GM23338 (cell line): ENCODE measurements around the gene RPL13. TPM values are rescaled to one million over a fixed set of nuclear protein-coding genes. Genes with fewer than 3 reads are reported as not detected.

Experiments used
- ATAC-seq: fragments of 200-7000 bp; cut with Tn5 transposase; 3 replicates; pipeline ENCODE4 v1.9.1; 2020
- DNase-seq: peaks from one replicate; pipeline ENCODE4 v3.0.0-alpha.2; 2015; ENCODE audit warnings: low spot score
- H2AFZ ChIP-seq: fragments of 200-600 bp; sonication (generic); 2 replicates; pipeline ENCODE4 v1.8.0; 2016; ENCODE audit warnings: antibody characterized with exemption, mild to moderate bottlenecking, moderate library complexity
- H3F3A ChIP-seq: fragments of 200-600 bp; sonication (generic); replicated peaks from 2 replicates; pipeline ENCODE4 v1.8.0; 2017; ENCODE audit warnings: antibody characterized with exemption, mixed run types, low read depth
- H3K27ac ChIP-seq: fragments of 200-600 bp; sonication (generic); 2 replicates; pipeline ENCODE4 v1.6.1; 2016; ENCODE audit warnings: low read depth
- H3K27me3 ChIP-seq: fragments of 200-600 bp; sonication (generic); 2 replicates; pipeline ENCODE4 v1.8.0; 2016; ENCODE audit warnings: mild to moderate bottlenecking, mixed run types, moderate library complexity; ENCODE audit not compliant: insufficient read depth
- H3K36me3 ChIP-seq: fragments of 200-600 bp; sonication (generic); 2 replicates; pipeline ENCODE4 v1.8.0; 2016; ENCODE audit warnings: mild to moderate bottlenecking; ENCODE audit not compliant: insufficient read depth
- H3K4me1 ChIP-seq: fragments of 200-600 bp; sonication (generic); 2 replicates; pipeline ENCODE4 v1.8.0; 2016; ENCODE audit warnings: mild to moderate bottlenecking, moderate library complexity; ENCODE audit not compliant: insufficient read depth
- H3K4me2 ChIP-seq: fragments of 200-600 bp; sonication (generic); 2 replicates; pipeline ENCODE4 v1.7.1; 2017; ENCODE audit warnings: mixed run types
- H3K4me3 ChIP-seq: fragments of 200-600 bp; sonication (generic); 2 replicates; pipeline ENCODE4 v1.6.1; 2016; ENCODE audit warnings: mixed run types
- H3K79me2 ChIP-seq: fragments of 200-600 bp; sonication (generic); replicated peaks from 2 replicates; pipeline ENCODE4 v1.8.0; 2017; ENCODE audit warnings: mild to moderate bottlenecking; ENCODE audit not compliant: insufficient read depth
- H3K9me2 ChIP-seq: fragments of 200-600 bp; sonication (generic); 2 replicates; pipeline ENCODE4 v1.8.0; 2017; ENCODE audit not compliant: insufficient read depth
- H4K20me1 ChIP-seq: fragments of 200-600 bp; sonication (generic); replicated peaks from 2 replicates; pipeline ENCODE4 v1.8.0; 2017; ENCODE audit warnings: mild to moderate bottlenecking; ENCODE audit not compliant: insufficient read depth
- H3K27ac Mint-ChIP-seq: 2 replicates; pipeline ENCODE4 v1.8.0; 2020; ENCODE audit warnings: inconsistent platforms, mild to moderate bottlenecking, moderate library complexity, mixed read lengths
- H3K27me3 Mint-ChIP-seq: 3 replicates; pipeline ENCODE4 v1.8.0; 2022; ENCODE audit warnings: low read depth, mild to moderate bottlenecking, moderate library complexity, mixed read lengths, inconsistent platforms; ENCODE audit not compliant: insufficient read depth, poor library complexity
- H3K36me3 Mint-ChIP-seq: 3 replicates; pipeline ENCODE4 v1.8.0; 2021; ENCODE audit warnings: low read depth, mild to moderate bottlenecking, inconsistent platforms, moderate library complexity, mixed read lengths
- H3K4me1 Mint-ChIP-seq: 3 replicates; pipeline ENCODE4 v1.8.0; 2020; ENCODE audit warnings: mild to moderate bottlenecking, inconsistent platforms, mixed read lengths
- H3K4me3 Mint-ChIP-seq: 3 replicates; pipeline ENCODE4 v1.8.0; 2021; ENCODE audit warnings: moderate library complexity, mild to moderate bottlenecking, inconsistent platforms, mixed read lengths
- H3K9me3 Mint-ChIP-seq: 3 replicates; pipeline ENCODE4 v1.8.0; 2020; ENCODE audit warnings: moderate library complexity, mild to moderate bottlenecking, inconsistent platforms, mixed read lengths
- JUNB ChIP-seq: IDR thresholded peaks from one replicate; pipeline ENCODE4 v1.6.1; 2016; ENCODE audit warnings: antibody characterized with exemption; ENCODE audit not compliant: unreplicated experiment
- NANOG ChIP-seq: IDR thresholded peaks from 2 replicates; pipeline ENCODE4 v1.6.1; 2016; ENCODE audit warnings: antibody characterized with exemption, borderline replicate concordance
- POLR2AphosphoS5 ChIP-seq: IDR thresholded peaks from 2 replicates; pipeline ENCODE4 v1.6.1; 2016; ENCODE audit warnings: antibody characterized with exemption, low read depth
- STAT1 ChIP-seq: IDR thresholded peaks from one replicate; pipeline ENCODE4 v1.6.1; 2016; ENCODE audit warnings: antibody characterized with exemption; ENCODE audit not compliant: unreplicated experiment
- polyA plus RNA-seq: library from polyadenylated mRNA; unstranded; fragments of >200 nt; fragmentation: Nextera tagmentation; extraction: Ambion mirVana; gene quantifications from 2 replicates; pipeline ENCODE4 v1.2.1, GENCODE V29; 2016
- total RNA-seq: library from RNA; depleted of rRNA; stranded (reverse); fragments of >200 nt; shearing (Covaris generic); gene quantifications from 2 replicates; pipeline ENCODE4 v1.2.3, GENCODE V29; 2014
- TF ChIP-seq, protein P1 (sequence below): IDR thresholded peaks from 2 replicates; pipeline ENCODE4 v1.6.1; 2016; ENCODE audit warnings: antibody characterized with exemption
- TF ChIP-seq, protein P2 (sequence below): IDR thresholded peaks from one replicate; pipeline ENCODE4 v1.6.1; 2018; ENCODE audit warnings: antibody characterized with exemption; ENCODE audit not compliant: unreplicated experiment
- TF ChIP-seq, protein P3 (sequence below): fragments of 250-450 bp; sonication (Bioruptor Pico); IDR thresholded peaks from 2 replicates; pipeline ENCODE4 v1.5.0; 2020; ENCODE audit warnings: mild to moderate bottlenecking, moderate library complexity

Gene RPL13
- total and polyA plus RNA-seq, 2 experiments from 2014 or later, result 3,489 to 3,617 TPM

DNA sequence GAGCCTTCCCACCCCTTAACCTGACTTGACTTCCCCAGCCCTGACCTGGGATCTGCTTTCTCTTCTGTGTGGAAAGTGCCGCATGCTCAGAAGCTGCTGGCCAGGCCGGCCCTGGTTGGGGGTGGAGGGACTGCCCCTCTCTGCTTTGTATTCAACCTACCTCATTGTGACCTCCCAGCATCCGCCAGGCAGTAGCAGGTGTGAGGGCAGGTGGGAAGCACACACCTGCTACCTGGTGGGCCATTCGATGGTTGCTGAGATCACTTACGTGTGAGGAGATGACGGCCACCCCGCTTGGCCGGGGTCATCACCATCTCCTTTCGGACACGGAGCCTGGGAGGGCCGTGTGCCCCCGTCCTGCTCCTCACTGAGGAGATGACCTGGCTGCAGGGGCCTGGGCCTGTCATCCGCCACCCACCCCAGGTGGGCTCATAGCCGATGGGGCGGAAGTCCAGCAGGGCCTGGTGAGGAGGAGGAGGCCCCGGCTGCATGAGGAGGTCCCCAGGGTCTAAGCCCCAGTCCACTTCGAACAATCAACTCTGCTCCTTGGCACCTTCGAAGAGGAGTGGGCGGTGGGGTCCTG lies 22.2 kb downstream of the RPL13 start (continued):
- TF ChIP-seq NANOG, result no peak
- no peak for TF ChIP-seq POLR2AphosphoS5
- no peak for TF ChIP-seq JUNB
- TF ChIP-seq, protein P1, sequence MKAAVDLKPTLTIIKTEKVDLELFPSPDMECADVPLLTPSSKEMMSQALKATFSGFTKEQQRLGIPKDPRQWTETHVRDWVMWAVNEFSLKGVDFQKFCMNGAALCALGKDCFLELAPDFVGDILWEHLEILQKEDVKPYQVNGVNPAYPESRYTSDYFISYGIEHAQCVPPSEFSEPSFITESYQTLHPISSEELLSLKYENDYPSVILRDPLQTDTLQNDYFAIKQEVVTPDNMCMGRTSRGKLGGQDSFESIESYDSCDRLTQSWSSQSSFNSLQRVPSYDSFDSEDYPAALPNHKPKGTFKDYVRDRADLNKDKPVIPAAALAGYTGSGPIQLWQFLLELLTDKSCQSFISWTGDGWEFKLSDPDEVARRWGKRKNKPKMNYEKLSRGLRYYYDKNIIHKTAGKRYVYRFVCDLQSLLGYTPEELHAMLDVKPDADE, result no peak
- TF ChIP-seq, protein P2, sequence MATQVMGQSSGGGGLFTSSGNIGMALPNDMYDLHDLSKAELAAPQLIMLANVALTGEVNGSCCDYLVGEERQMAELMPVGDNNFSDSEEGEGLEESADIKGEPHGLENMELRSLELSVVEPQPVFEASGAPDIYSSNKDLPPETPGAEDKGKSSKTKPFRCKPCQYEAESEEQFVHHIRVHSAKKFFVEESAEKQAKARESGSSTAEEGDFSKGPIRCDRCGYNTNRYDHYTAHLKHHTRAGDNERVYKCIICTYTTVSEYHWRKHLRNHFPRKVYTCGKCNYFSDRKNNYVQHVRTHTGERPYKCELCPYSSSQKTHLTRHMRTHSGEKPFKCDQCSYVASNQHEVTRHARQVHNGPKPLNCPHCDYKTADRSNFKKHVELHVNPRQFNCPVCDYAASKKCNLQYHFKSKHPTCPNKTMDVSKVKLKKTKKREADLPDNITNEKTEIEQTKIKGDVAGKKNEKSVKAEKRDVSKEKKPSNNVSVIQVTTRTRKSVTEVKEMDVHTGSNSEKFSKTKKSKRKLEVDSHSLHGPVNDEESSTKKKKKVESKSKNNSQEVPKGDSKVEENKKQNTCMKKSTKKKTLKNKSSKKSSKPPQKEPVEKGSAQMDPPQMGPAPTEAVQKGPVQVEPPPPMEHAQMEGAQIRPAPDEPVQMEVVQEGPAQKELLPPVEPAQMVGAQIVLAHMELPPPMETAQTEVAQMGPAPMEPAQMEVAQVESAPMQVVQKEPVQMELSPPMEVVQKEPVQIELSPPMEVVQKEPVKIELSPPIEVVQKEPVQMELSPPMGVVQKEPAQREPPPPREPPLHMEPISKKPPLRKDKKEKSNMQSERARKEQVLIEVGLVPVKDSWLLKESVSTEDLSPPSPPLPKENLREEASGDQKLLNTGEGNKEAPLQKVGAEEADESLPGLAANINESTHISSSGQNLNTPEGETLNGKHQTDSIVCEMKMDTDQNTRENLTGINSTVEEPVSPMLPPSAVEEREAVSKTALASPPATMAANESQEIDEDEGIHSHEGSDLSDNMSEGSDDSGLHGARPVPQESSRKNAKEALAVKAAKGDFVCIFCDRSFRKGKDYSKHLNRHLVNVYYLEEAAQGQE, result no peak

DNA sequence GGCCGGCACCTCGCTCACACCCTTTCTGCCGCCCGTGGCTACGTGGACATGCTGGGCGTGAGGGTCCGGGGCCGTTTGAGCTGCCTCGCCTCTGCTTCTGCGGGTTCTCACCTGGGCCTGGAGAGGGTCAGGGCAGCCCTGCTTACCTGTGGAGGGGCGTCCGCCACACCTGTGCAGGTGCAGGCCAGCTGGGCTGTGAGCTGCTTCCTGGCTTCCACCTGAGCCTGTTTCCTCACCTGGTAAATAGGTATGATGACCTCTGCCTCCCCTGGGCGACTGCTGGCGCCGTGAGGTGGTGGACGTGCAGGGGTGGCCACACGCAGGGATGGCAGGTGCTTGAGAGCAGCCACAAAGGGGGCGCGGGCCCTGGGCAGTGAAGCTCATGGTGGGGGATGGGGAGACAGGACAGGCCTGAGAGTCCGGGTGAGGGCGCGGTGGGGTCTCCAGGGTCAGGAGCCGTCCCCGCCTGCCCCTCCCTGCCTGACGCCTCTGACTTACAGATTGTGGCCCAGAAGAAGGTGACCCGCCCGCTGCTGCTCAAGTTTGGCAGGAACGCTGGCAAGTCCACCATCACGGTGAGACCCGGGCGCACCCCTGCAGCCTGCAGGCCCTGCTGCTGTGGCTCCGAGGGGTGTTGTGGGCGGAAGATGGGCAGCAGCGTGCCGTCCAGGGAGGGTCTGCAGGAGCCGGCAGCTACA lies 22.9 kb downstream of the RPL13 start:
- peaks cover 10% of the 10 kb centered on the region for H3K9me3 Mint-ChIP-seq
- no peak overlapping the region for H2AFZ ChIP-seq
- no peak overlapping the region for H3K27ac Mint-ChIP-seq
- ATAC-seq (no peak), DNase-seq (no peak)
- peaks cover under 1% of the 10 kb centered on the region for H3K27me3 Mint-ChIP-seq
- no peaks in the 10 kb centered on the region for H3K36me3 ChIP-seq
- no peaks in the 10 kb centered on the region for H3K79me2 ChIP-seq
- no peaks in the 10 kb centered on the region for H3K27me3 ChIP-seq
- no peaks in the 10 kb centered on the region; the same call in 2 of the 3 replicates for H3K4me1 Mint-ChIP-seq
- no peaks in the 10 kb centered on the region for H4K20me1 ChIP-seq
- H3K4me1 ChIP-seq, result no peaks in the 10 kb centered on the region
- H3K4me2 ChIP-seq, result no peak overlapping the region
- no peak overlapping the region for H3K4me3 Mint-ChIP-seq
- peaks cover 8% of the 10 kb centered on the region for H3F3A ChIP-seq
- H3K4me3 ChIP-seq, result no peak overlapping the region
- no peaks in the 10 kb centered on the region for H3K9me2 ChIP-seq
- peaks cover 19% of the 10 kb centered on the region for H3K36me3 Mint-ChIP-seq
- no peak overlapping the region for H3K27ac ChIP-seq
- TF ChIP-seq, protein P2, result no peak
- TF ChIP-seq STAT1, result no peak
- TF ChIP-seq, protein P3, sequence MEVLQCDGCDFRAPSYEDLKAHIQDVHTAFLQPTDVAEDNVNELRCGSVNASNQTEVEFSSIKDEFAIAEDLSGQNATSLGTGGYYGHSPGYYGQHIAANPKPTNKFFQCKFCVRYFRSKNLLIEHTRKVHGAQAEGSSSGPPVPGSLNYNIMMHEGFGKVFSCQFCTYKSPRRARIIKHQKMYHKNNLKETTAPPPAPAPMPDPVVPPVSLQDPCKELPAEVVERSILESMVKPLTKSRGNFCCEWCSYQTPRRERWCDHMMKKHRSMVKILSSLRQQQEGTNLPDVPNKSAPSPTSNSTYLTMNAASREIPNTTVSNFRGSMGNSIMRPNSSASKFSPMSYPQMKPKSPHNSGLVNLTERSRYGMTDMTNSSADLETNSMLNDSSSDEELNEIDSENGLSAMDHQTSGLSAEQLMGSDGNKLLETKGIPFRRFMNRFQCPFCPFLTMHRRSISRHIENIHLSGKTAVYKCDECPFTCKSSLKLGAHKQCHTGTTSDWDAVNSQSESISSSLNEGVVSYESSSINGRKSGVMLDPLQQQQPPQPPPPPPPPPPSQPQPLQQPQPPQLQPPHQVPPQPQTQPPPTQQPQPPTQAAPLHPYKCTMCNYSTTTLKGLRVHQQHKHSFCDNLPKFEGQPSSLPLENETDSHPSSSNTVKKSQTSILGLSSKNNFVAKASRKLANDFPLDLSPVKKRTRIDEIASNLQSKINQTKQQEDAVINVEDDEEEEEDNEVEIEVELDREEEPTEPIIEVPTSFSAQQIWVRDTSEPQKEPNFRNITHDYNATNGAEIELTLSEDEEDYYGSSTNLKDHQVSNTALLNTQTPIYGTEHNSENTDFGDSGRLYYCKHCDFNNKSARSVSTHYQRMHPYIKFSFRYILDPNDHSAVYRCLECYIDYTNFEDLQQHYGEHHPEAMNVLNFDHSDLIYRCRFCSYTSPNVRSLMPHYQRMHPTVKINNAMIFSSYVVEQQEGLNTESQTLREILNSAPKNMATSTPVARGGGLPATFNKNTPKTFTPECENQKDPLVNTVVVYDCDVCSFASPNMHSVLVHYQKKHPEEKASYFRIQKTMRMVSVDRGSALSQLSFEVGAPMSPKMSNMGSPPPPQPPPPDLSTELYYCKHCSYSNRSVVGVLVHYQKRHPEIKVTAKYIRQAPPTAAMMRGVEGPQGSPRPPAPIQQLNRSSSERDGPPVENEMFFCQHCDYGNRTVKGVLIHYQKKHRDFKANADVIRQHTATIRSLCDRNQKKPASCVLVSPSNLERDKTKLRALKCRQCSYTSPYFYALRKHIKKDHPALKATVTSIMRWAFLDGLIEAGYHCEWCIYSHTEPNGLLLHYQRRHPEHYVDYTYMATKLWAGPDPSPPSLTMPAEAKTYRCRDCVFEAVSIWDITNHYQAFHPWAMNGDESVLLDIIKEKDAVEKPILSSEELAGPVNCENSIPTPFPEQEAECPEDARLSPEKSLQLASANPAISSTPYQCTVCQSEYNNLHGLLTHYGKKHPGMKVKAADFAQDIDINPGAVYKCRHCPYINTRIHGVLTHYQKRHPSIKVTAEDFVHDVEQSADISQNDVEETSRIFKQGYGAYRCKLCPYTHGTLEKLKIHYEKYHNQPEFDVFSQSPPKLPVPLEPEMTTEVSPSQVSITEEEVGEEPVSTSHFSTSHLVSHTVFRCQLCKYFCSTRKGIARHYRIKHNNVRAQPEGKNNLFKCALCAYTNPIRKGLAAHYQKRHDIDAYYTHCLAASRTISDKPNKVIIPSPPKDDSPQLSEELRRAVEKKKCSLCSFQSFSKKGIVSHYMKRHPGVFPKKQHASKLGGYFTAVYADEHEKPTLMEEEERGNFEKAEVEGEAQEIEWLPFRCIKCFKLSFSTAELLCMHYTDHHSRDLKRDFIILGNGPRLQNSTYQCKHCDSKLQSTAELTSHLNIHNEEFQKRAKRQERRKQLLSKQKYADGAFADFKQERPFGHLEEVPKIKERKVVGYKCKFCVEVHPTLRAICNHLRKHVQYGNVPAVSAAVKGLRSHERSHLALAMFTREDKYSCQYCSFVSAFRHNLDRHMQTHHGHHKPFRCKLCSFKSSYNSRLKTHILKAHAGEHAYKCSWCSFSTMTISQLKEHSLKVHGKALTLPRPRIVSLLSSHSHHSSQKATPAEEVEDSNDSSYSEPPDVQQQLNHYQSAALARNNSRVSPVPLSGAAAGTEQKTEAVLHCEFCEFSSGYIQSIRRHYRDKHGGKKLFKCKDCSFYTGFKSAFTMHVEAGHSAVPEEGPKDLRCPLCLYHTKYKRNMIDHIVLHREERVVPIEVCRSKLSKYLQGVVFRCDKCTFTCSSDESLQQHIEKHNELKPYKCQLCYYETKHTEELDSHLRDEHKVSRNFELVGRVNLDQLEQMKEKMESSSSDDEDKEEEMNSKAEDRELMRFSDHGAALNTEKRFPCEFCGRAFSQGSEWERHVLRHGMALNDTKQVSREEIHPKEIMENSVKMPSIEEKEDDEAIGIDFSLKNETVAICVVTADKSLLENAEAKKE (CRISPR knock-in tag), result no peak
- TF ChIP-seq, protein P1, result no peak
